GM21576 (cell line): ENCODE measurements around the gene MUC4.
"Not testable (repeated sequence)": the region's sequence is repeated elsewhere in the genome, so short reads cannot be mapped to it uniquely, and the experiment has no call there.

Source experiments
- ATAC-seq: cut with Tn5 transposase; IDR thresholded peaks from one replicate; pipeline ENCODE4 v1.9.1; 2021; ENCODE audit warnings: mild to moderate bottlenecking, moderate library complexity; ENCODE audit not compliant: unreplicated experiment

Gene MUC4

DNA sequence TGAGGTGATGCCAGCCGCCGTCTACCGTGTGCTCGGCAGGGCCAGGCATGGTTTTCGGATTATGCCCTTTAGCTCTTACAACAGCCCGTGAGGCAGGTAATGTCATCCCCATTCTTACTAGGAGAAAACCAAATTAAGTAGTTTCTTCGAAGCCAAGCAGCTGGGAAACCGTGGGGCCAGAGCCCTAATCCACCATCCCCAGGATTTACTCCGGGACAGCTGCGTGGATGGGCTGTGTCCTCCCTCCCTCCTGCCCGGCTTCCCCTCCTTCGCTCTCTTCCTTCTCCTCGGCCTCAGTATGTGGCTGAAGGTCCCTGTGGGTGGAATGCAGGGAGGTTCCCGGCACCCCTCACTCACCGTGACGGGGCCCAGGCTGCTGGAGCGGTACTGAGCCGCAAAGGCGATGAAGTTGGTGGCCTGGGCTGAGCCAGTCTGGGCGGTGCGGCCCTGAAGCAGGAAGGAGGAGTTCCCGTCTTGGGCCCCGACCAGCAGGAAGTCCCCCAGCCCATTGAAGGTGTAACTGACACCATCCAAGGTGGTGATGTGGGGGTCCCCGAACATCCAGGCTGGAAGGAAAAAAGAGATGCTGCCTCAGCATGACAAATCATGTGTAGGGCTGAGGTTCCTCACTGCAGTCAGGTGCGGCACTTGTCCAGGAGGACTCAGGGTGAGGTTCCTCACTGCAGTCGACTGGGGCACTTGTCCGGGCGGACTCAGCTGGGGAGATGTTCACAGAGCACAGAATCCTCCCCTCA lies 48.5 kb downstream of the MUC4 start:
- no peak for ATAC-seq

DNA sequence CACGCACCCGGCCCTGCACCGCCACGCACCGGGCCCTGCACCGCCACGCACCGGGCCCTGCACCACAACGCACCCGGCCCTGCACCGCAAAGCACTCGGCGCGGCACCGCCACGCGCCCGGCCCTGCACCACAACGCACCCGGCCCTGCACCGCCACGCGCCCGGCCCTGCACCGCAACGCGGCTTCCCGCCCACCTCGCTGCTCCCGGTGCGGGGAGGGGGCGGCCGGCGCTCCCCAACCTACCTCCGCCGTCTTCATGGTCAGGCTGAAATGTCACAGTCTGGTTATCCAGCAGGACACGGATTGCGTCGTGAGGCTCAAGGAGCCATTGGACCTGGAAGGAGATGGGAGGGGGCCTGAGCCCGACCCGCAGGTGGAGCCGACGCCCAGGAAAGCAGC lies 49.1 kb downstream of the MUC4 start:
- ATAC-seq = no peak

DNA sequence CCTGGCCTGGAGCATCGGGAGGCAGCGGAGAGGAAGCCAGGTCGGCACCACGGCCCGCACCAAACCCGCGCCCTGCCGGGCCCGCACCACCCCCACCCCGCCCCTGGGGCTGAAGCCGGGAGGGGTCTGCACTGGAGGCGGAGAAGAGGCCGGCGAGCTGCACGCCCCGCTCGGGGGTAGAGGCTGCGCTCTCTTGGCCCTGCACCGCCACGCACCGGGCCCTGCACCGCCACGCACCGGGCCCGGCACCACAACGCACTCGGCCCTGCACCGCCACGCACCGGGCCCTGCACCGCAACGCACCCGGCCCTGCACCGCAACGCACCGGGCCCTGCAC lies 49.5 kb downstream of the MUC4 start:
- no peak for ATAC-seq

DNA sequence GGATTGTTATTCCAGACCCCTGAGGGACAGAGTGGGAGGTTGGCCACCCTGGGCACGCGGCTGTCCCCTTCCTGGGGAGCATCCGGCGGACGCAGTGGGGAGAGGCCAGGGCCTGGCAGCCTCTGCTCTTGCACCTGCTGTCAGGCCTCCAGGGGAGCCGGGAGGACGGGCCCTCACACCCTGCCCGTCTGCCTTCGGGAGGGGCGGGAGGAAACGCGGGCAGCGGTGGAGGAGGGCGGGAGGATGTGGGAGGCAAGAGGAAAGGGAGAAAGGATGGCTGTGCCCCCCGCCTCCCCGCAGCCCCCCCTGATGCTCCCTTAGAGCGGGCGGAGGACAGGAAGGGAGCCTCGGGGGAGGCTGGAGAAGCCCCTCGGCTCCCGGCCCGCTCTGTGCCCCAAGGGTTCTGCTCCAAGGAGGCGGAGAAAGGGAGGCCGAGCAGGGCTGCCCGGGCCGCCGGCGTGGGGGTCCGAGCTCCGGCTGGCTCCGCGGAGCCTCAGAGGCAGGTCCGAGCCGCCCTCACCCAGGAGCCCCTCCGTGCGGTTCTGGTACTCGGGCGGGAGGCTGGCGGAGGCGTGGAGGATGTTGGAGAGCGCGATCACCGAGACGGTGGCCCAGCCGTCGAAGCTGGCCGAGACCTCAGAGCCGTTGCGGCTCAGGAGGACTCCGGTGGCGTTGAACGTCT lies 50.0 kb downstream of the MUC4 start:
- ATAC-seq = no peak

GRCh38 chr3:195761123-195761566 lies 50.6 kb downstream of the MUC4 start:
- ATAC-seq = no peak

DNA sequence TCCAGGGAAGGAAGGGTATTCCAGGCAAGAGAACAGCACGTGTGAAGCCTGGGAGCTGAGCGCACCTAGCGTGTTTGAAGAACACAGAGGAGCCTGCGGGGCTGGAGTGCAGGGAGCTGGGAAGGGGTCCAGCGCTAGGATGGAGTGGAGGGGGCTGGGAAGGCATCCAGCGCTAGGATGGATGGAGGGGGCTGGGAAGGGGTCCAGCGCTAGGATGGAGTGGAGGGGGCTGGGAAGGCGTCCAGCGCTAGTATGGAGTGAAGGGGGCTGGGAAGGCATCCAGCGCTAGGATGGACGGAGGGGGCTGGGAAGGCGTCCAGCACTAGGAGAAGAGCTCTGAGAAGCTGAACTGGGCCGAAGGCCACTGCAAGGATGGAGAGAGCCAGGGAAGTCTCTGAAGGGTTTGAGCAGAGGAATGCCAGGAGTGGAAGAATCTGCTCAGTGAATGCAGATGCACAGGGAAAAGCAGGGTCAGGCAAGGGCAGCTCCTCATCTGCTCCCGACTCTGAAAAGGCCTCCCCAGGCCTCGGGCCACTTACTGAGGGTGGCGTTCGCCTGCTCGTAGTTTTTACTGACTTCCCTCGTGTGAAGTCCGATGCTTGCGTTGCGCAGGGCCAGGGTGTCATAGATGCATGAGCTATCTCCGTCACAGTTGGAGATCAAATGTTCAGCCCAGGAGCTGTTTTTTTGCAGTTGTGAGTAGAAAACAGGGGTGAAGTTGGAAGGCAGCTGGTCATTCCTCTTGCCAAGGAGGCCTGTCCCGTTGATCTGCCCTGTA lies 51.2 kb downstream of the MUC4 start:
- ATAC-seq = no peak

DNA sequence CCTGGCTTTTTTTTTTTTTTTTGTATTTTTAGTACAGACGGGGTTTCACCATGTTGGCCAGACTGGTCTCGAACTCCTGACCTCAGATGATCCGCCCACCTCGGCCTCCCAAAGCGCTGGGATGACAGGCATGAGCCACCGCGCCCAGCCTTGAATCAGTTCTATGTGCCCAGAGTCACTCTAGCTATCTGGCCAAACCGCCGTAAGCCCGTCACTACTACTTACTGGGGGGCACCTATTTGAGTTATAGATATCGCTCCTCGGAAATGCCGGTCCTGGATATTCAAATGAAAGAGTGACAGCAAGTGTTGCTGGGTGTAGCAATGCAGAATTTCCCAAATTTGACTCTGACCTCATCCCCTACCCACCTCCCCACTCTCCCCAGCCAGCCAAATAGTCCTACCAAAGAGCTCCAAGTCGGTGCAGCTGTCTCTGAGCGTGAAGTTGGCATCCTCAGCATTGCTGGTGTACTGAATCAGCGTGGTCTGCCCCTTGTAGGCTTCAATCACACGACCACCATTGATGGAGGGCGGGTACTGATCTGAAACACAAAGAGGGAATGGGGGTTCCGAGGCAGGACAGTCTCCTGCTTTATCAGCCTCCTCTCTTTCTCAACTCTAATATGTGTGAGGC lies 52.9 kb downstream of the MUC4 start:
- no peak for ATAC-seq

GRCh38 chr3:195757827-195758226 lies 53.9 kb downstream of the MUC4 start:
- ATAC-seq = no peak

DNA sequence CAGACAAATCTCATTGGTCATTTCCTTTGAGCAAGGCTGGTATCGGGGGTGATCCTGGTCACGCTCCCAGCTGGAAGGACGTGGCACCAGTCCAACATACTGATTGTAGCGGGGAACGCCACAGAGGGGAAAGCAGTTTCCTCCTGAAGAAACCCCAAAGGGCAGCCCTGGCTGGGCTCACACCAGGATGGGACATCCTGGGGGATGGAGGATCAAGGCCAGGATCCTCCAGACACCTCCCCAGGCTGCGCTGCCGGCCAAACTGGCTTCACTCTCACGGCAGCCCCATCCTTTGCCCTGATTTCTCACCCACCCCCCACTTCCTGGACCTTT lies 54.3 kb downstream of the MUC4 start:
- no peak for ATAC-seq

DNA sequence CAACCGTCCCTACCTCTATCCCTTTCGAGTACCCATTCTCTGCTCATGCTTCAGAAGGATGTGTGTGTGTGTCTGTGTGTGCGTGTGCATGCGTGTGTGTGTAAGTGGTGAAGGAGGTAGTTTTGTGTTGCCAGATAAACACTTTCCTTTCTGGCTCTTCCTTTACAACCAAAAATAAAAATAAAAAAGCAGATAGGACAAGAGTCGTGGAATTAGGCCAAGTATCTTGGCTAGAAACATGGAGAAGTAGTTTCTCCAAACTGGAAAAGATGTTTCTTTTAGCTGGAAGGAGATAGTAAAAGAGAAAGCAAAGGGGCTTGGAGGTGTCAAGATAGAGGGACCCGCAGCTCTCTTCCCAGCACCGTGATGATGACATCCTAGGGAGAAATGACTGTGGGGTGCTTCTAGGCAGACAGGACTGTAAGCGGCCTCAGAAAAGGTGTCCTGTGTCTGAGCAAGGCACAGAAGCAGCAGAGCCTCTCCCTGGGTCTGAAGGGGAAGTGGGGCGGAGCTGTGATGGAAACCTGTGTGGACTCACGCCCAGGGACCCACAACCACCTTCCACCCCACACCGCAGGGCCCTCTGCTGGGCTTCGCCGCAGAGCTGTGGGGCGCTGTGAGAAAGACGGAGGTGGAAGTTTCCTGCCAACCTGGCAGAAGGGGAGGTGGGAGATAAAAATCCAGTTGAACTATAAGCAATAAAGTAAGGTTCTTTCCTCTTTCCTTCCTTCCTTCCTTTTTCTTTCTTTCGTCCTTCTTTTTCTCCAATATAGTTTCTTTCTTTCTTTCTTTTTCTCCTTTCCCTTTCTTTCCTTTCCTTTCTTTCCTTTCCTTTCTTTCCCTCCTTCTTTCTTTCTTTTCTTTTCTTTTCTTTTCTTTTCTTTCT lies 55.7 kb downstream of the MUC4 start:
- ATAC-seq = no peak

DNA sequence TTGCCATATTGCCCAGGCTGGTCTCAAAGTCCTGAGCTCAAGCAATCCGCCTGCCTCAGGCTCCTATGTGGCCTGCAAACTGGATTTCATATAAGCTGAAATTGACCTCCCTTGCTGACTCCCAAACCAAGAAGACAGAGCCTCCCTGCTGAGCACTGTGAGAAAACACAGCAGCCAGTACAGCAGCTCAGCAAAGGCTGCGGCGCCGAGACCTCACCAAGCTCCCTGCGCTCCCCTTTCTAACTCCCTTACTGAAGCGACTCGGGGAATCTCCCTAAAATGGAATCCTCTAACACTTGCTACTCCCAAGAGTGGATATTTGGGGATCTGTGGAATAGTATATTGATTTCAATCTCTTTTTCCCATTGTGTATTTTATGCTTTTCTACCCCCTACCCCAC lies 56.3 kb downstream of the MUC4 start:
- no peak for ATAC-seq

DNA sequence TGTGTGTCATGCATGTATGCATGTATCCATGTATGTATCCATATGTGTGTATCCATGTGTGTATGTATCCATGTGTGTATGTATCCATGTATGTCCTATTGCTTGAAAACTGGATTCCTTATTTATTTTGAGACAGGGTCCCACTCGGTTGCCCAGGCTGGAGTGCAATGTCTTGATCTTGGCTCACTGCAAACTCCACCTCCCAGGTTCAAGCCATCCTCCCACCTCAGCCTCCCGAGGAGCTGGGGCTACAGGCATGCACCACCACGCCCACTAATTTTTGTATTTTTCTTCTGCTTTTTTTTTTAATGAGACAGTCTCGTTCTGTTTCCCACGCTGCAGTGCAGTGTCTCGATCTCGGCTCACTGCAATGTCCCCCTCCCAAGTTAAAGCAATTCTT lies 56.8 kb downstream of the MUC4 start:
- no peak for ATAC-seq

- no peak for ATAC-seq
These were observed 57.6 kb downstream of the MUC4 start for GRCh38 chr3:195754141-195754540.

- ATAC-seq = no peak
These were observed 58.1 kb downstream of the MUC4 start for GRCh38 chr3:195753581-195753980.

DNA sequence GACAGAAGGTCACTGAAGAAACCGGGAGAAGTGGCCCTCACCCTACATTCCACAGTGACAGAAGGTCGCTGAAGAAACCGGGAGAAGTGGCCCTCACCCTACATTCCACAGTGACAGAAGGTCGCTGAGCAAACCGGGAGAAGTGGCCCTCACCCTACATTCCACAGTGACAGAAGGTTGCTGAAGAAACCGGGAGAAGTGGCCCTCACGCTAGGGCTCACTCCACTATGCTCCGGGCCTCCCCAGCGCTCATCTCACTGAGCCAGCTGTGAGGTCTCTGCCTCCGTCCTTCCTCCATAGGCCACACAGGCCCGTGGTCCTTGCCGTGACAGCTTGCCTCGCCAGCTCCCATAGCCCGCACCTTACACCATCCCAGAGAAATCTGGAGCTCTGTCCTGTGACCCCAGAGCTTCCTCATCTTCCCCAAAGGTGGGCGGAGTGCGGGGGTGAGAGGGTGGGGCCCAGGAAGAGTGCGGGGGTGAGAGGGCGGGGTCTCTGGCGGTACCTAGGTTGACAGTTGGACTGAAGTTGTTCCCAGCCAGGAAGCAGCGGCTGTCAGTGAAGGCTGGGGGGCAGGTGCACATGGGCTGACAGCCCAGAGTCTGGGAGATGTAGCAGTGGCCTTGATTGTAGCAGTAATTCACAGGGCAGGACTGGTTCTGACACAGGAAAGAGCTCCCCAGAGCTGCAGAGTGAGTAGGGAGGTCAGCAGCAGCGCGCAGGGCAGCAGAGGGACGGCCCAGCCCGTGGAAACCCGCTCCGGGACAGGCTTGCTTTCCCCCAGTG lies 59.0 kb downstream of the MUC4 start:
- no peak for ATAC-seq

- ATAC-seq = no peak
These were observed 59.7 kb downstream of the MUC4 start for GRCh38 chr3:195752066-195752465.

GRCh38 chr3:195751560-195751959 lies 60.2 kb downstream of the MUC4 start:
- ATAC-seq = no peak

DNA sequence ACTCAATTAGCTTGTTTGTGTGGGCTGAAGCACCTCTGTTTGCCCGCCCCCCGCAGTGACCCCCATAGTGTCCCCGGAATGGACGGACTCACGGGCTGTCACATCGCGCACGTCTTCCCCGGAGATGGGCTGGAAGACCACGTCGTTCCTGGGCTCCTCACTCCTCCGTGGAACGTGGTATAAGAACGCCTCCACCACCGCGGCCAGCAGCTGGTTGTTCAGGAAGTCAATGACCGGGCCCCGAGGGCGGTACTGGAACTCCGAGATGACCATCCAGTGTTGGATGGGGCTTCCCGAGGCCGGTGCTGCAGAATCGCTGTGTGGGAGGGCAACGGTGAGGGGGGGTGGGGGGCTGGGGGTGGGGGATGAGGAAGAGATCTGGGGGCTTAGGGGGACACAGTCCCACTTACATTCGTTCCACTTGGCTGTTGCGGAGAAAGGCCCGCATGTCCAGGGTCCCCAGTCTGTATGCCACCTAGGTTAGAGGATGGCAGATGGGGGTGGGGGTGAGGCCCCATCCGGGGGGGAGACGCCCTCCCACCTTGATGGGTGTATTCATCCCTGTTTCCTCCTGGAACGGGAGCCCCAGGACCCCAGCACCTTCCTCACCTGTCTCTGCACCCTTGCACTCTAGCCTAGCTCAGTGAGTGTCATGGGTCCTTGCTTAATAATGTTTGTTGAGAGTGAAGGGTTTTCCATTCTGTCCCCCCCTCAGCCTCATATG lies 60.8 kb downstream of the MUC4 start:
- ATAC-seq = no peak

- ATAC-seq = not testable (repeated sequence)
These were observed 62.6 kb downstream of the MUC4 start for GRCh38 chr3:195749101-195749500.
